Endodermal cell (in vitro differentiated cells): ENCODE results near the gene CRYGB. TPM values are rescaled to one million over a fixed set of nuclear protein-coding genes. Genes with fewer than 3 reads are reported as not detected.

Experiments
- DNase-seq: peaks from one replicate; pipeline ENCODE4 v3.0.0-alpha.2; 2017
- H3K27ac ChIP-seq: 2 replicates; pipeline ENCODE4 v1.5.1; 2013; ENCODE audit warnings: mild to moderate bottlenecking, low read depth, low read length, moderate library complexity
- H3K27me3 ChIP-seq: 2 replicates; pipeline ENCODE4 v1.6.1; 2013; ENCODE audit warnings: mild to moderate bottlenecking, low read length, moderate library complexity; ENCODE audit not compliant: insufficient read depth, control insufficient read depth, poor library complexity, severe bottlenecking
- H3K36me3 ChIP-seq: 2 replicates; pipeline ENCODE4 v1.7.0; 2013; ENCODE audit warnings: mild to moderate bottlenecking, low read length, moderate library complexity; ENCODE audit not compliant: control insufficient read depth, insufficient read depth
- H3K4me1 ChIP-seq: one replicate; pipeline ENCODE4 v1.7.0; 2013; ENCODE audit warnings: low read length; ENCODE audit not compliant: control insufficient read depth, insufficient read depth
- H3K4me3 ChIP-seq: 2 replicates; pipeline ENCODE4 v1.5.1; 2013; ENCODE audit warnings: mild to moderate bottlenecking, low read length, moderate library complexity
- H3K9ac ChIP-seq: 2 replicates; pipeline ENCODE4 v1.6.1; 2013; ENCODE audit warnings: mild to moderate bottlenecking, low read length, moderate library complexity; ENCODE audit not compliant: poor library complexity, severe bottlenecking; ENCODE audit errors: extremely low read depth
- H3K9me3 ChIP-seq: 2 replicates; pipeline ENCODE4 v1.6.1; 2013; ENCODE audit warnings: mild to moderate bottlenecking, low read length, moderate library complexity; ENCODE audit not compliant: control insufficient read depth
- H3K27ac Mint-ChIP-seq: 2 replicates; pipeline ENCODE4 v1.8.0; 2020; ENCODE audit warnings: mixed read lengths
- H3K27me3 Mint-ChIP-seq: 2 replicates; pipeline ENCODE4 v1.8.0; 2021; ENCODE audit warnings: mild to moderate bottlenecking, mixed read lengths; ENCODE audit not compliant: insufficient read depth
- H3K36me3 Mint-ChIP-seq: 2 replicates; pipeline ENCODE4 v1.8.0; 2020; ENCODE audit warnings: low read depth, mixed read lengths
- H3K4me1 Mint-ChIP-seq: 2 replicates; pipeline ENCODE4 v1.8.0; 2020; ENCODE audit warnings: mixed read lengths
- H3K4me3 Mint-ChIP-seq: 2 replicates; pipeline ENCODE4 v1.8.0; 2020; ENCODE audit warnings: mild to moderate bottlenecking, moderate library complexity, mixed read lengths
- H3K9me3 Mint-ChIP-seq: 2 replicates; pipeline ENCODE4 v1.8.0; 2020; ENCODE audit warnings: mild to moderate bottlenecking, mixed read lengths
- CTCF ChIP-seq: fragments of 200-600 bp; sonication (generic); conservative IDR thresholded peaks from 2 replicates; pipeline ENCODE4 v1.5.0; 2021; ENCODE audit warnings: antibody characterized with exemption, mild to moderate bottlenecking
- WGBS, 2 experiments: methylation state at CpG; one replicate each; pipeline versions ENCODE4 v1.1.5 to v1.1.7; 2013; ENCODE audit warnings: missing lambda C conversion rate in 2 of 2, mixed read lengths in 1 of 2; ENCODE audit not compliant: insufficient coverage in 1 of 2, insufficient read length in 1 of 2; 5-methylcytosine and 5-hydroxymethylcytosine counted together
- total RNA-seq, 2 donors: library from RNA; stranded (reverse); fragmentation: NEBNext Ultra II Directional in 1 of 2; extraction: Animal tissue kit (Norgen Biotek cat#: 25700) in 1 of 2; gene quantifications; 2 replicates in 1 of 2; 3 replicates in 1 of 2; pipeline ENCODE4 v1.2.1, GENCODE V29; 2021

The CRYGB gene
- total RNA-seq, 2 donors from 2014 or later, result 0.46 TPM; not detected in 1

DNA sequence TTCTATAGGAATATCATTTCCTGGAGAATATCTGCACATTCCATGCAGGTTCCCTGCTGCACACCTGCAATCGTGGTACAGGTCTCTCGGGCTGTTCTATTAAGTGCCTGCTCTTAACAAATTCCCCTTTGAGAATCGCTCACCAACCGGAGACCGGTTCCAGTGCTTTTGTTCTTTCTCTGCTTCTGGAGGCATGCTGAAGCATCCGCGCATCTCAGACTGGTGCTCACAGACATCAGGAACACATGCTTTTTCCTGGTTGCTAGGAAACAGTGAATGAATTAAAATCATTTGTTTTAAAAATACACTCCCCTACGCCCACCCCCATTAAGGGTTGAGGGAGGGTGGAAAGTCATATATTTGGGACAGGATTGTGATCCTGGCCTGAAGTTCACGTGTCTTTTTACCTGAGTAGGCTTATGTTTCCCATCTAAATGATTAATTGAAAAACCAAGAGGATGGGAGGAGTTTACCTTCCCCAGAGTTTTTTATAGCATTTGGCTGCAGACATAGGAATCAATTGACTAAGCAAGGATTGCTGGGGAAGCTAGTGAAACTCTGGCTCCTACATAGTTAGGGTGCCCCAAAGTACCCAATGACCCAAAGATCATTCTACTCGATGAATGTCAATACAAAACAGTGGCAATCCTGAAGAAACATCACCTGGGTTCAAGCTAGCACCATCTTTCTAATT, 44.0 kb upstream of the CRYGB start, which contains the start of gene C2orf80:
Gene C2orf80, minus strand, starts transcription at position 221 of the 694 bp plus-strand sequence. CDS start 3,044 bp downstream, outside the sequence.
- Histone ChIP-seq H3K36me3 (no peaks in the 10 kb centered on the region), H3K9ac (no peak within 1 kb of the TSS), H3K4me1 (peaks cover 11% of the 10 kb centered on the region), H3K9me3 (no peaks in the 10 kb centered on the region), H3K27ac (peak within 1 kb of the TSS; percentile 97), H3K4me3 (no peak within 1 kb of the TSS), H3K27me3 (no peaks in the 10 kb centered on the region)
- H3K36me3 Mint-ChIP-seq, result no peaks in the 10 kb centered on the region
- DNase-seq, result no peak
- H3K27me3 Mint-ChIP-seq, result no peaks in the 10 kb centered on the region
- H3K4me3 Mint-ChIP-seq, result no peak within 1 kb of the TSS
- WGBS, 2 experiments, result 68 to 85% methylated on average over 4 to 10 of the region's 10 CpGs
- no peak for TF ChIP-seq CTCF
- H3K9me3 Mint-ChIP-seq, result peaks cover 2% of the 10 kb centered on the region
- no peak within 1 kb of the TSS for H3K27ac Mint-ChIP-seq
- H3K4me1 Mint-ChIP-seq, result peaks cover 47% of the 10 kb centered on the region

- peaks cover 54% of the 10 kb centered on the region for H3K4me1 Mint-ChIP-seq
- H3K4me3 ChIP-seq, result no peak overlapping the region
Measured at GRCh38 chr2:208189069-208189809, 43.3 kb upstream of the CRYGB start.

GRCh38 chr2:208186893-208187292, 40.9 kb upstream of the CRYGB start:
- 89 to 94% methylated on average over 2 of the region's 2 CpGs for WGBS, 2 experiments
- Histone ChIP-seq H3K9me3 (no peaks in the 10 kb centered on the region), H3K27me3 (no peaks in the 10 kb centered on the region), H3K9ac (no peak overlapping the region), H3K4me3 (no peak overlapping the region), H3K36me3 (no peaks in the 10 kb centered on the region), H3K27ac (no peak overlapping the region), H3K4me1 (peaks cover 11% of the 10 kb centered on the region)
- DNase-seq, result no peak
- TF ChIP-seq CTCF, result no peak
- Mint-ChIP-seq H3K4me1 (peaks cover 56% of the 10 kb centered on the region), H3K27ac (no peak overlapping the region), H3K27me3 (no peaks in the 10 kb centered on the region), H3K4me3 (no peak overlapping the region), H3K9me3 (no peaks in the 10 kb centered on the region), H3K36me3 (no peaks in the 10 kb centered on the region)

More at GRCh38 chr2:208189069-208189809, 43.3 kb upstream of the CRYGB start:
- no peak for DNase-seq
- H3K9me3 Mint-ChIP-seq, result peaks cover 2% of the 10 kb centered on the region
- WGBS, 2 experiments, result 81 to 90% methylated on average over 2 to 5 of the region's 5 CpGs
- peak overlapping the region; percentile 97 for H3K27ac ChIP-seq
- no peak overlapping the region for H3K4me3 Mint-ChIP-seq
- no peaks in the 10 kb centered on the region for H3K27me3 ChIP-seq
- no peak for TF ChIP-seq CTCF
- H3K9me3 ChIP-seq, result no peaks in the 10 kb centered on the region
- no peak overlapping the region for H3K27ac Mint-ChIP-seq
- H3K27me3 Mint-ChIP-seq, result no peaks in the 10 kb centered on the region
- no peaks in the 10 kb centered on the region for H3K36me3 ChIP-seq
- H3K4me1 ChIP-seq, result peaks cover 11% of the 10 kb centered on the region
- no peaks in the 10 kb centered on the region for H3K36me3 Mint-ChIP-seq
- H3K9ac ChIP-seq, result no peak overlapping the region
